ENCODE data around the gene ANKRD13D. TPM values are rescaled to one million over a fixed set of nuclear protein-coding genes. Genes with fewer than 3 reads are reported as not detected.

The ANKRD13D gene
- total RNA-seq, 1 donor from 2014 or later = 36.9 TPM

DNA sequence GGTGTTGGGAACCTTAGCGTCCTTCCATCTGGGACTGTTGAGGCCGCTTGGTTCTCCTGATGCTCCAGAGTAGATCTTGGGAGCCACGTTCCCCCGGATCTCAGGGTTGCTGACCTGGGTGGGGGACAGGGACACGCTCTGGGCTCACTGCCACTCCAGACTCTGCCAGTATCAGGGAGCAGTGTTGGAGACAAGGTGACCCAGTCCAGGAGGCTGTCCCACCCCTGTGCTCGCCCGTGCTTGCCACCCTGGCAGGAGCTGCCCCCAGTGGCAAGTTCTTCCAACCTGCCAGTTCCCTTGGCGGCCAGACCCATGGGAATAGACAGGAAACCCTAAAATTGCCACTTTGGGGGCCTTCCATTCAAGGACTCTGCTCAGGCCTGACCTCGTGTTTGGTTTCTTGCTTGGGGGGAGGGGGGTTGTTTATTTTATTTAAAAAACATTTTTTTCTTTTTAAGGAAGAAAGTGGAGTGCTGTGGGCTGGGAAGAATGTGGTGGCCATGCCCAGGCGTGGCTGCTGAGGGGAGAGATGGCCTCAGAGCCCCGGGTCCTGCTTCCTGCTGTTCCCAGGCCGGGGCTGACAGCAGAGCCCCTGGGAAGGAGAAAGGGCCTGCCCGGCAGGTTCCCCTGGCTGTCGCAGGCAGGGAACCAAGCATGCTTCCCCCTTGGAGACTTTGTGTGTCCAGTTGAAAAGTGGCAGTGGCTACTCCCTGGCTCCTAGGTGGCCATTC is 15.7 kb upstream of the ANKRD13D start:
- DNase-seq = no peak

DNA sequence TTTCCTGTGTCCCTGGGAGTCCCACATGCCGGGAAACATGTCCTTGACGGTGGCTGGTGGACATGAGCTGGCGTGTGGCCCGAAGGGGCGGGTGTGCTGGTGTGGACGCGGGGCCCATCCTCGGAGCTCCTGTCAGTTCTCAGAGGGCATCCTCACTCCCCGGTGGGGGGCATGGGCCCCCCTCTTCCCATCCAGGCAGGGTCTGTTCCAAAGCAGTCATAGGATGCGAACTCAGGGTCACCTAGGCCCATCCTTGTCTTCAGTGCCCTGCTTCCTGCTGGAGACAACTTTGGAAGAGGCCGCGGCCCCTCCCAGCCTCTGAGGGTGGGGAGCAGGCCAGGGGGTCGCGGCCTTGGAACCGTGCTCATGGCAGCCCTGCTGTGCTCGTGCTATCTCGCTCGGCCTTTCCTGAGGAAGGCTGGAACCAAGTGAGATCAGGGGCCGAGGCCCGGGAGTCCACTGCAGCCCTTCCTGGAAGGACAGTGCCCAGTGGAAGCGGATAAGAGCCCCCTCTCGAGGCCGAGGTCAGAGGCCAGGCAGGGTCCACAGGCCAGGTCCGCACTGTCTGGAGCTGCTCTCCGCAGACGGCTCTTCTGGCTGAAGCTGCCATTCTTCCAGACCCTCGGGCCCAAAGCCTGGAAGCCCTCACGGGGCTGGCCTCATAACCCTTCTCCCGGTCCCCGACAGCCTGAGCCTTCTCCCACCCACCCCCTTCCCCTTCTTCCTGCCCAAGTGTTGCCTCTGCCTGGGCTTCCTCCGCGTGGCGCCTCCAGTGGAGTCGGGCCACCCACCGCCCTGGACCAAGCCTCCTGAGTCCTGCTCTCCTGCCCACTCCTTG is 14.1 kb upstream of the ANKRD13D start:
- DNase-seq = no peak

DNA sequence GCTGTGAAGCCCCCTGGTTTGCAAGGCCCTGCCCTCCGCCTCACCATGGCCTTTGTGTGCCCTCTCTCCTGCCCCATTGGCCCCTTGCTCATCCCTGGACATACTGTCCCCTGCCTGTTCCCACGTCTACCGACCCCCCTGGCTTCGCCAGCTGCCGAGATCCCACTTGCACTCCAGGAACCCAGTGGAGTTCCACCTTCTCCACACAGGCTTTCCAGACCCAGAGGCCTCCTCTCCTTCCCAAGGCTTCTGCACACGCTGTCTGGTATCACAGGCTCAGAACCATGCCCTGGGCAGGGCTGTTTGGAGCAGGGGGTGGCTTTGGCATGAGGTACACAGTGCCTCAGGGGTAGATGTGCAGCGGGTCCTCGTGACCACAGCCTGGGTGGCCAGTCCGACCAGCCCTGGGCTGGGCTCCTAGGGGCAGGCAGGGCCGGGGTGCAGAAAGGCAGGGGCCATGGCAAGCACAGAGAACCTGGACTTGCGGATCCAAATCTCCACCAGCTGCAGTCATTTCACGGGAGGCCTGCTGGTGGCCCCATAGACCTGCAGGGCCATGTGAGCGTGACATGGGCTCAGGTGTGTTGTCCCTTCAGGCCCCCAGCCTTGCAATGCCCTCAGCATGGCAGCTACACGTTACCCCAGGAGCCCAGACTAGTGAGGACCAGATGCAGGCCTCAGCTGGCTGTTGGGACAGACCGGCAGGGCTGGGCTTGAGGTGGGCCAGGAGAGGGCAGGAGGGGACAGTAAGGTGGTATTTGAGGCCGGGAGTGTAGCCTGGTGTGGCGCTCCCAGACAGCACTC is 13.3 kb upstream of the ANKRD13D start:
- DNase-seq = no peak

DNA sequence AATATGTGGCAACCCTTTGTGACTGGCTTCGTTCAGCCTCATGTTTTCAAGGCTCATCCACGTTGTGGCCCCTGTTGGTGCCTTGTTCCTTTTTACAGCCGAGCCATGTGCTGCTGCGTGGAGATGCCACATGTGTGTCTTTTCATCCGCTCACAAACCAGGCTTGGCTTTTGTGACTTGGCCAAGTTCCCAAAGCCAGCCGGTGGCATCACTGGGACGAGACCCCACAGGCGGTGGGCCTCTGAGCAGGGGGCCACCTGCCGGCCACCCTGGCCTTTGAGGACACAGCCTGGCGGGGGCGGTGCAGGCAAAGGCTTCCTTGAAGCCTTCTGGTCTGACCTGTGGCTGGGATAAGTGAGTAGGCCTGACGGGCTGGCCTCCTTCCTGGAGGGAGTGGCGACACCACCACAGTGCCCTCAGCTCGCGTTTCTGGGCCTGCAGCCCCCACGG is 12.3 kb upstream of the ANKRD13D start:
- DNase-seq = peak; percentile 84

DNA sequence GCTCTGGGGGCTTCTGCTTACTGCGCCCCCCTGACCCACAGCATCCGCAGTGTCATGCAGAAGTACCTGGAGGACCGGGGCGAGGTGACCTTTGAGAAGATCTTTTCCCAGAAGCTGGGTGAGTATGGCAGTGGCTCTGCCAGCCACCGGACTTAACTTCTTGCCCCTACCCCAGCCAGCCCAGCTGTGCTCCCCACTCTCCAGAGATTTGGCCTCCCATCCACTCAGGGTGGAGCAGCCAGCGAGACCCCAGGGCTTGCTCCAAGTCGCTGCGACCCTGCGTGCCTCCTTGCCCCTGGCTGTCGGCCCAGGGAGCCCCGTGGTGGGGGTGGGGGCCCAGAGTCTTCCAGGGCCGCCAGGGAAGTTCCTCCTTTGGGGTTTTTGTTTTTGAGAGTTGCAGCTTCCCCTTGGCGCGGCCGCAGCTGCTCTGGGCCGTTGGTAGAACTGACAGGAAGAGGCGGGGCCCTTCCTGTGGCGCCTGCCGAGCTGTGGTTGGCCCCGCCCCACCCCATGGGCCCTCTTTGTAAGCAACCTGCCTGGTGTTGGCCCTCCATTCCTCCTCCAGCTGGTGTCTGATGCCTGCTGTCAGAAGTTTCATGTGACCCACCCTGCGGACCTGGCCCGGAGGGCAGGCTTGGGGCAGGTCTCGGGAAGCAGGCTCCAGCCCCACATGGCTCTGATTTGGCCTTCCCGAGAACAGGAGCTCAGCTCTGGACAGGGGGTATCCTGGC is 11.7 kb upstream of the ANKRD13D start:
- DNase-seq = peak; percentile 95

DNA sequence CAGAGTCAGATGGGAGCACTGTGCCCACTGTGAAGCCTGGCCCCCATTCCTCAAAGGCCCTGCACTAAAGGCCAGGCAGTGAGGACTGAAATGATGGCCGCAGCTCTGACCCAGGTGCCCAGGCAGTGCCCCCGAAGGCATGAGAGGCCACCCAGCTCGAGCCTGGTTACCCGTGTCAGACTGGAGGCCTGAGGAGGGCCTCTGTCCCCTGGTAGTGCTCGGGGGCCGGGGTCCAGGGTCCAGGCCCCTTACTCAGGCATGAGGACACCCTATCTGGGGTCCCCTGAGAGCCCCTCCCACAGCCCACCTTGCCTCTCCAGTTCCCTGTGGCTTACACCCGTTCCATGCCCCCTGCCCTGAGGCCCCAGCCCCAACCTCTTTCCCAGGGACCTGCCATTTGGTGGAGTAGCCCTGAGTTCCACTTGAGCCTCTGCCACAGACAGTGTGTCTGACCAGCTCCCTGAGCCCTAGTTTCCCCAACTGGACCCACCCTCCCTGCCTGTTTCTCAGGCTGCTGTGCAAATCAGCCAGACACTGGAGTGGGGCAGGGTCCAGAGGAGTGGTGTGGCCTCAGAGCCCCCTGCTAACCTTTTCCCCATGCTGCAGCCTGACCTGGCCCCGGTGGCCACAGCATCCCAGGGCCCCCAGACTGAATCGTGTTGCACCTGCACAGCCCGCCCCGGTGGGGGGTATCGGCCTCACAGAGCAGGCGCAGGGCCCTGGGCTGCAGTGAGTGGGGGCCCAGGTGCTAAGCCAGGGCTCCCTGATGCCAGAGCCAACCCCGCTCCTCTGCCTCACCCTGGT is 10.8 kb upstream of the ANKRD13D start:
- no peak for DNase-seq

DNA sequence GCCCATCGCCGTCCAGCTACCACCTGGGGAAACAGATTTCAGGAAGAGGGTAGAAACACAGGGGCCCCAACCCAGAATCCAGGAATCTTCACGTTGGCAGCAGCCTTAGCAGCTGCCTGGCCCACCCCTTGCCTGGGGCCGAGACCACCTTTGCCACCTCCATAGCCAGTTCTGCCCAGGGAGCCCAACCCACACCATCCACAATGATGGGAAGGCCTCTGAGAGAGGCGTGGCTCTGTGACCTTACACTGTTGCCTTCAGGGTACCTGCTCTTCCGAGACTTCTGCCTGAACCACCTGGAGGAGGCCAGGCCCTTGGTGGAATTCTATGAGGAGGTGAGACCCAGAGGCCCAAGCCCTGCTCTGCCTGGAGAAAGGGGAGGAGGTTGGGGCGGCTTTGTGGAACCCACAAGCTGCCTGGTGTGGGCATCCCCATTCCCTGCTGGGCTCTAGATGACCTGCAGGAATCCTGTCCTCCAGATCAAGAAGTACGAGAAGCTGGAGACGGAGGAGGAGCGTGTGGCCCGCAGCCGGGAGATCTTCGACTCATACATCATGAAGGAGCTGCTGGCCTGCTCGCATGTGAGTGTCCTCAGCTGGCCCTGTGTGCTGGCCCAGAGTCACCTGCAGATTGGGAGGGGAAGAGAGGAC is 10.0 kb upstream of the ANKRD13D start:
- DNase-seq = no peak

DNA sequence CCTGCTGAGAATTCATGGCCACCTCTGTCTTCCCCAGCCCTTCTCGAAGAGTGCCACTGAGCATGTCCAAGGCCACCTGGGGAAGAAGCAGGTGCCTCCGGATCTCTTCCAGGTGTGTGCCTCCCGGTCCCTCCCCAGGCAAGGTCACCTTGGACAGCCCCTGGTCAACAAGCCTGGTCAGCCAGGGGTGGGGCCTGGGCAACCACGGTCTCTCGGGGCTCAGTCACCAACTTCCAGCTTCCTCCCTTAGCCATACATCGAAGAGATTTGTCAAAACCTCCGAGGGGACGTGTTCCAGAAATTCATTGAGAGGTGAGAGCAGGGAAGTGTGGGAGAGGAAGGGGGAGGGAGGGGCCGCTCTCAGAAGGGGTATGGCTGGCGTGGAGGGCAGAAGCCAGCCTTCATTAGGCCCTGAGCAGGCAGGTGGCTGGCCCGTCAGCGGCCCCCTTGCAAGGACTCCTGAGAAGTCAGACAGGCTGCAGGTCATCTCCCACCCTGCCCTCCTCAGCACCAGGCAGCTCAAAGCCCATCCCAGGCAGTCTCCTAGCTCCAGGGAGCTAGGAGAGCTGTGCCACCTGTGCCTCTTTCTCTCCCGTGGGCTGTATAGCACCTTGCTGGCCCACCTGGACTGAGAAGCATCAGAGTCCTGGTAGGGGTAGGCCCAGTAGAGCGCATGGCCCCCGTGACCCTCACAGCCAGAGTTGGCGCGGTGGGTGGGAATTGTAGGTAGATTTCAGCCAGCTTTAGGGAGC is 9.3 kb upstream of the ANKRD13D start:
- DNase-seq = no peak

DNA sequence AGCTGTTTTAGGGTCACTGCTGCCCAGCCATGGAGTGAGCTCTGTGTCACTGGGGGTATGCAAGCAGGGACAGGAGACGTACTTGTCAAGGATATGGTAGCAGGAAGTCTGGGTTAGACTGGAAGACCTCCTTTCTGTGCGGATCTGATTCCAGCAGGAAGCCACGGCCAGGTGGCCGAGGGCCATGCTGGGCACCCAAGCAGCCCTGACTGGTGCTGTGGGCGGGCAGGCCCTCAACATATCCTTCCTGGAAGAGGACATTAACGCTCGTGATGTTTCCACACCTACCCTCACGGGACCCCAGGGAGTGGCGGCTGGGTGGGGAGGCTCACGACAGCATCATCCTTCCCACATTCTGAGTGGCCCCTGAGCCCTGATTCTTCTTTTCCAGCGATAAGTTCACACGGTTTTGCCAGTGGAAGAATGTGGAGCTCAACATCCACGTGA is 8.7 kb upstream of the ANKRD13D start:
- no peak for DNase-seq

DNA sequence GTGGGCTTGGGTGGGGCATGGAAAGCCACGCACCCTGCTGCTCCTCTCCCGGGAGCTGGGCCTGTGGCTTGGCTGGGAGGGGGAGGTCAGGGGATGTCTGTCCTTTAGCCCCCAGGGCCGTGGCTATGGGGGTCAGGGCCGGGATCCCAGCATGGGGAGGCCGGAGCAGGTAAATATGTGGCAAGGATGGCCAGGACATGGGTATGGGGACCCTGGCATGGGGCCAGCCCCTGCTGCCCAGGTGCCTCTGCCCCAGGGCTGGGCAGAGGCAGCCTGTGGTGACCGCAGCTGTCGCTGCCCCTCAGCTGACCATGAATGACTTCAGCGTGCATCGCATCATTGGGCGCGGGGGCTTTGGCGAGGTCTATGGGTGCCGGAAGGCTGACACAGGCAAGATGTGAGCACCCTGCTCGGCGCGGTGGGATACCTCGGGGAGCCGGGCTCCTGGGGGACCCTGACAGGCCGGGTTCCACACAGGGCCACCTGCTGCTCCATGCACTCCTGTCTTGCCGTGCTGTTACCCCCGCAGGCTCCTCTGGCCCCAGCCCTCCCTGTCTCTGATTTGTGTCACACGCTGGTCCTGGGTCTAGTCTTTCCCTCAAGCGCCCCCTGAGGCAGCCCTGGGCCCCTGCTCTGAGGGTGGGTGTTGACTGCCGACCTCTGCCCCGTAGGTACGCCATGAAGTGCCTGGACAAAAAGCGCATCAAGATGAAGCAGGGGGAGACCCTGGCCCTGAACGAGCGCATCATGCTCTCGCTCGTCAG is 8.1 kb upstream of the ANKRD13D start:
- DNase-seq = no peak

DNA sequence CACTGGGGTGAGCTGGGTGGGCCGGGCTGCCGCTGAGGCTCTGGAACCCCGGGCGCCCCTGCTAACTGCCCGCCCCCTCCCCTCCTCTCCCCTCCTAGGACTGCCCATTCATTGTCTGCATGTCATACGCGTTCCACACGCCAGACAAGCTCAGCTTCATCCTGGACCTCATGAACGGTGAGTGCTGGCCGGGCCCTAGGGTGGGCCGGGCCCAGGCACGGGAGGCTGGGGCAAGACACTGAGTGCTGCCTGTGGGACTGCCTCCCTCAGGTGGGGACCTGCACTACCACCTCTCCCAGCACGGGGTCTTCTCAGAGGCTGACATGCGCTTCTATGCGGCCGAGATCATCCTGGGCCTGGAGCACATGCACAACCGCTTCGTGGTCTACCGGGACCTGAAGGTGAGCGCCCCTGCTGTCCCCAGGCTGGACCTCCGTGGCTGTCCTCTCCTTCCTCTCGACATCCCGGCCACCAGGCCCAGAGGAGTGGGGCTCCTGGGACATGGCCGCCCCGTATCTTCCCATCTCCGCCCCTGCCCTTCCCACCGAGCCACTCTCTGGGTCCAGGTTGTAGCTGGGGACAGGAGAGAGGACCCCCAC is 7.5 kb upstream of the ANKRD13D start:
- DNase-seq = no peak

DNA sequence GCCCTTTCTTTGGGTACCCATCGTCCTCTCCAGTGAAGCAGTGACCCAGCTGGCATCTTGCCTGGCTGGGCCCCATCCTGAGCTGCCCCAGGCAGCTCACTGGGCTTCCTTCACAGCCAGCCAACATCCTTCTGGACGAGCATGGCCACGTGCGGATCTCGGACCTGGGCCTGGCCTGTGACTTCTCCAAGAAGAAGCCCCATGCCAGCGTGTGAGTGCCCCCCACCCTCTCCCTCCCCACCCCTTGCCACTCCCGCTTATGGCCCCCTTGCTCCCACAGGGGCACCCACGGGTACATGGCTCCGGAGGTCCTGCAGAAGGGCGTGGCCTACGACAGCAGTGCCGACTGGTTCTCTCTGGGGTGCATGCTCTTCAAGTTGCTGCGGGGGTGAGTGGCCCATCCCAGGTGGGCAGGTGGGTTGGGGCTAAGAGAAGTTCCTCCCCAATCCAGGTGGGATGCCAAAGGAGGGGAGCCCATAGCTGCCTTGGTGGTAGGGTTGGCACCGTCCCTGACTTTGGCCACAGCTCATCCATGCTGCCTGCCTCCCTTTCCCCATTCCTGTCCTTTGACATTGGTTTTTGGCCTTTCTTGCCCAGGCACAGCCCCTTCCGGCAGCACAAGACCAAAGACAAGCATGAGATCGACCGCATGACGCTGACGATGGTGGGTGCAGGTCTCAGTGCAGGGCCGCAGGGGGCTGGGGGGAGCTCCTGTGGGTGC is 6.8 kb upstream of the ANKRD13D start:
- no peak for DNase-seq

DNA sequence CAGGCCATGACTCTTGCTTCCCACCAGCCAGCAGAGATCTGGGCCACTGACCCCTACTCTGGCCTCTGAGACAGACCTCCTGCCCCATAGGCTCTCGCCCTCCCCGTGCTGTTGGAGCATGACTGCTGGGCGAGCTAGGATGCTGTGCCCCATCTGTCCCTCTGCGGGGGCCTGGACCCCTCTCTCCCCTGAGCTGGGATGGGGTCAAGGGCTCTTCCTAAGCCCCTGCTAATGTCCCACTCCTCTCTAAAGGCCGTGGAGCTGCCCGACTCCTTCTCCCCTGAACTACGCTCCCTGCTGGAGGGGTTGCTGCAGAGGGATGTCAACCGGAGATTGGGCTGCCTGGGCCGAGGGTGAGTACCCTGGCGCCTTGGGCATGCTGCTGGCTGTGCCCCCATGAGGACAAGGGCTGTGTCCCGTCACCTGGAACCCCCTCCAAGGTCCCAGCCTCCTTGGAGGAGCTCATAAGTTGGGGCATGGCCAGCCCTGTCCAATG is 6.2 kb upstream of the ANKRD13D start:
- no peak for DNase-seq

DNA sequence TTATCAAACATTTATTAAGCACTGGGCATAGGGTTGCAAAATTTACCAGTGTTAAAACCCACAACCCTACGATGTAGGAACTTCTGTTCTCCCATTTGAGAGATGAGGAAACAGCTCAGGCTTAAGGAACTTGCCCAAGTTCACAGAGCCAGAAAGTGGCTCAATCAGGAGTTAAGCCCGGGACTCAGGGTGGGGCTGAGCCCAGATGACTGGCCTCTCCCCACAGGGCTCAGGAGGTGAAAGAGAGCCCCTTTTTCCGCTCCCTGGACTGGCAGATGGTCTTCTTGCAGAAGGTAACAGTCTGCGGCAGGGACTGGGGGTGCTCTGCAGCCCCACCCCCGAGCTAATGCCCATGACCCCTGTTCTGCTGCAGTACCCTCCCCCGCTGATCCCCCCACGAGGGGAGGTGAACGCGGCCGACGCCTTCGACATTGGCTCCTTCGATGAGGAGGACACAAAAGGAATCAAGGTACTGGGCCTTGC is 5.6 kb upstream of the ANKRD13D start:
- DNase-seq = no peak

DNA sequence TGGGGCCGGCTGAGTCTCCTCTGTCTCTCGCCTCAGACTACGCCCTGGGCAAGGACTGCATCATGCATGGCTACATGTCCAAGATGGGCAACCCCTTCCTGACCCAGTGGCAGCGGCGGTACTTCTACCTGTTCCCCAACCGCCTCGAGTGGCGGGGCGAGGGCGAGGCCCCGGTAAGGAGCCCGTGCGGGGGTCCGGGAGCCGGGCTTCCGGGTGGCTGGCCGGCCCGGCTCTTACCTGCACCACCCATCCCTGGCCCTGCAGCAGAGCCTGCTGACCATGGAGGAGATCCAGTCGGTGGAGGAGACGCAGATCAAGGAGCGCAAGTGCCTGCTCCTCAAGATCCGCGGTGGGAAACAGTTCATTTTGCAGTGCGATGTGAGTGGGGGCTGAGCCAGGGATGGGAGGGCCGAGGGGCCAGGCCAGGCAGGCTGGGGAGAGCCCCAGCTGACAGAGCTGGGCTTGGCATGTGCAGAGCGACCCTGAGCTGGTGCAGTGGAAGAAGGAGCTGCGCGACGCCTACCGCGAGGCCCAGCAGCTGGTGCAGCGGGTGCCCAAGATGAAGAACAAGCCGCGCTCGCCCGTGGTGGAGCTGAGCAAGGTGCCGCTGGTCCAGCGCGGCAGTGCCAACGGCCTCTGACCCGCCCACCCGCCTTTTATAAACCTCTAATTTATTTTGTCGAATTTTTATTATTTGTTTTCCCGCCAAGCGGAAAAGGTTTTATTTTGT is 4.1 kb upstream of the ANKRD13D start:
- DNase-seq = no peak

Measured in tongue (tissue), 2 donors.